DMS114 treated with DMSO at 0.1 percent for 48 hours (cell line): Measurements from ENCODE around the gene DUSP15.
"Not testable (repeated sequence)": the region's sequence is repeated elsewhere in the genome, so short reads cannot be mapped to it uniquely, and the experiment has no call there.

Experiments used
- DNase-seq: peaks from one replicate; lab custom pipeline; 2025; ENCODE audit not compliant: unreplicated experiment; lab: John Stamatoyannopoulos, UW

The DUSP15 gene

GRCh38 chr20:31823360-31824124 is 46.8 kb downstream of the DUSP15 start:
- no peak for DNase-seq

GRCh38 chr20:31822421-31823330 is 47.7 kb downstream of the DUSP15 start:
- DNase-seq = peak; percentile 34

GRCh38 chr20:31821427-31821826 is 48.9 kb downstream of the DUSP15 start:
- no peak for DNase-seq

DNA sequence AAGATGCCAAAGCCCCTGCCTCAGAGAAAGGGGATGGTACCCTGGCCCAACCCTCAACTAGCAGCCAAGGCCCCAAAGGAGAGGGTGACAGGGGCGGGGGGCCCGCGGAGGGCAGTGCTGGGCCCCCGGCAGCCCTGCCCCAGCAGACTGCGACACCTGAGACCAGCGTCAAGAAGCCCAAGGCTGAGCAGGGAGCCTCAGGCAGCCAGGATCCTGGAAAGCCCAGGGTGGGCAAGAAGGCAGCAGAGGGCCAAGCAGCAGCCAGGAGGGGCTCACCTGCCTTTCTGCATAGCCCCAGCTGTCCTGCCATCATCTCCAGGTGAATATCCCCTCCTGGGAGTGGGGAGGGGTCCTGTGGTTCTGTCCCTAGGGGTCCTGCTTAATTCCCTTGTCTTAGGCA is 50.1 kb downstream of the DUSP15 start:
- no peak for DNase-seq

DNA sequence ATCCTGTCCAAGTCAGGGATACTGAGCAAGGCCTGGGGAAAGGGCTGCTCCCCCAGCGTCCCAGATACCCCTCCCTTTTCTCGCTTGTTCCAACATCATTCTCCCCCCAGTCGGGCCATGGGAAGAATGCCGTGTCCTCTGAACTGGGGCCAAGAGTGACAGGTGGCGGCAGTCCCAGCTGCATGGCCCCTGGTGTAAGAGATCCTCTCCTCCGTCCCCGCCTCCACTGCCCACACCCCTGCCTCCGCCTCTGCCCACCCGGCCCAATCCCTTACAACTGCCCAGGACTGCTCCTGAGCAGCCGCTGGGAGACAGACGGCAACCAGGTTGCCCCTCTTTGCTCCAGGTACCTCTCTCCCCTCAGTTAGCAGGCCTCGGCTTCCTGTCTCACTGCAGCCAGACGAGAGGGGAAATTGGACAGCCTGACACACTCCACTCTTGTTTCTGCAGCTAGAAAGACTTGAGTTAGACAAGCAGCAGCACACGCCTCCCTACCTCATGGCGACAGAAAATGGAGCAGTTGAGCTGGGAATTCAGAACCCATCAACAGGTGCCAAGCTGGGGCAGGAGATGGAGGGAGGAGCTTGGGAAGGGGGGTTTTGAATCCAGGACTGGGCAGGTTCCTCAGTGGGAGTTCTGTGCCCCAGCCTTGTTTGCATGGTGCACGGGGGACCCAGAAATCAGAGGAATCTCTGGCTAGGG is 51.1 kb downstream of the DUSP15 start, which contains the start of gene MYLK2:
Gene MYLK2 (plus strand): TSS at position 274 of the 702 bp plus-strand sequence. CDS start 225 bp downstream, at position 499.
- DNase-seq = no peak

DNA sequence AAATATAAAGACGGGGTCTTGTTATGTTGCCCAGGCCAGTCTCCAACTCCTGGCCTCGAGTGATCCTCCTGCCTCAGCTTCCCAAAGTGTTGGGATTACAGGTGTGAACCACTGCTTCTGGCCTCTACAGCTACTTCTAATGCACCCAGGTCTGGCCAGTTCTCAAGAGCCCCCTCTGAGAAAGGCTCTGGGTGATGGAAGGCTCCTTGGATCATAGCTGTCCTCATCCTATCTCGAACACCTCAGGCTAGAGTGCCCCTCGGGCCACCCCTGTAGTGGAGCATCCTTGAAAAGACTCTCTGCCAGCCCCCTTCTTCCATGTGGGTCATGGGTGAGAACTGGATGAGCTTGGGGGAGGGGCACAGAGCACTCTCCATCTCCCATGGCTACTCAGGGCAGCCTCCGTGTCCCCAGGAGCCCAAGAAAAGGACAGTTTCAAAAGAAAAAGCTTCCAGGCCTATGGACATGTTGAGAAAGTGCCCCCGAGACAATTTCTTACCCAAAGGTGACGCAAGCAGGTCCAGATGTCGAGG is 51.9 kb downstream of the DUSP15 start:
- DNase-seq = no peak

DNA sequence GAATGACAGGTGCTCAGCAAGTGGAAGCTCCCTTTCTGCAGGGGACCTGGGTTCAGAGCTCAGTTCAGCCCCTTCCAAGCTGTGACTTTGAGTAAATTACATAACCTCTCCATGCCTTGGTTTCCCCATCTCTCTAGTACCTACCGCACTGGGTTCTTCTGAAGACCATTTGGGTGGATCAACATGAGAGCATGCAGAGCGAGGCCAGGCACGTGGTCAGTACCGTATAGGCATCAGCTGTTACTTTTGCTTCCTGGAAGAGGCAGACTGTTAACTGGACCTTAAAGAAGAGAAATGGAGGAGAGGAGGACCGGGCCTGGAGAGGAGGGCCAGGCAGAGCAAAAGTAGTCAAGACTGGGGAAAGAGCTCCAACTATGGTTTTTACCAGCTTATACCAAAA is 52.9 kb downstream of the DUSP15 start:
- DNase-seq = no peak

- DNase-seq = no peak
Measured at GRCh38 chr20:31816221-31816620, 54.1 kb downstream of the DUSP15 start.

DNA sequence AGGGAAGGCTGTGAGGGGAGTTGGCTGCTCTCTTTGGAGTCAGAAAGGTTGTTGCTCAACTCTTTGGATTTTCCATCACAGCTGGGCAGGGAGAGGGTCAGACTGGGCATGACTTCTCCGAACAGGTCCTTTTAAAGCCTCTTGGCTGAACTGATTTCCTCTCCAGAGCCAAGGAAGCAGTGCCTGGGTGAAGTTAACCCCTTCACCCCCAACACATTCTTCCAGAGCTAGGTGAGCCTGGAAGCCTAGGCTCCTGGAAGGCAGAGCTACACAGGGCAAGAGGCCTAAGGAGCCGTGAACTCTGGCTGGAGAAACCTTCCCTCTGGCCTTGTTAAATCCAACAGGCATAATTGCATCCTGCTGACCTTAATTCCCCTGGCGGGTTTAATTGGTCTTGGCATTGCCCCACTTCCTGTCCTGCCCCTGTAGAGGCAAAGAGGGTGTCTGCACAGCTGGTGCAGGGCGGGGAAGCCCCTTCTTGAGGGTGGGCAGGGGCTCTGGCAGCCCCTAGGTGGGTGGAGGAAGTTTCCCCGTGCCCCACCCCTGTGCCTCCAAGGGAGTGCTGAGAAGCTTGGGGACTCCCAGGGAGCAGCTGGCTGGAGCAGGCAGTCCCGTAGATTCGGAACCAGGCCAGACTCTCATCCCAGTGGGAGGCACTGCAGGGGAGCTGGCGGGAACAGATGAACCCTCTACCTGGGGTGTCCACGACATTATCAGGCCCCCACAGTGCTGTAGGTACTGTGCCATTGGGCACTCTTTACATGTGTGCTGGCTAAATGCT is 54.7 kb downstream of the DUSP15 start:
- DNase-seq = no peak

- DNase-seq = not testable (repeated sequence)
Measured at GRCh38 chr20:31814142-31814541, 56.2 kb downstream of the DUSP15 start.

DNA sequence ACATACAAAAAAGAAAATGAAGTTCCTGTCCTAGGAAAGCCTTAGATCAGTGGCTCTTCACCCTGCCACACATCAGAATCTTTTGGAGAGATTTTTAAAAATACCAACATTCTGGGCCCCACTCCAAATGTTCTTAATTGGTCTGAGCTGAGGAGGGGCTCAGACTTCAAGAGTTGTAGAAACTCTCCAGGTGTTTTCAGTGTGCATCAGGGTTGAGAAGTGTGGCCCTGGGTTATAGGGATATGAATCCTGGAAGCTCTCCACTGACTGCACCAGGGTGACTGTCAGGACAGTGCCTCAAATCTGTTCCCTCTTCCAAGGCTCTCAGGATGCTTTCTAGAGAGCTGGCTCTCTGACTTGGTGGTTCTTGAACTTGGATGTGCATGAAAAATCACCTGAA is 56.7 kb downstream of the DUSP15 start:
- no peak for DNase-seq

DNA sequence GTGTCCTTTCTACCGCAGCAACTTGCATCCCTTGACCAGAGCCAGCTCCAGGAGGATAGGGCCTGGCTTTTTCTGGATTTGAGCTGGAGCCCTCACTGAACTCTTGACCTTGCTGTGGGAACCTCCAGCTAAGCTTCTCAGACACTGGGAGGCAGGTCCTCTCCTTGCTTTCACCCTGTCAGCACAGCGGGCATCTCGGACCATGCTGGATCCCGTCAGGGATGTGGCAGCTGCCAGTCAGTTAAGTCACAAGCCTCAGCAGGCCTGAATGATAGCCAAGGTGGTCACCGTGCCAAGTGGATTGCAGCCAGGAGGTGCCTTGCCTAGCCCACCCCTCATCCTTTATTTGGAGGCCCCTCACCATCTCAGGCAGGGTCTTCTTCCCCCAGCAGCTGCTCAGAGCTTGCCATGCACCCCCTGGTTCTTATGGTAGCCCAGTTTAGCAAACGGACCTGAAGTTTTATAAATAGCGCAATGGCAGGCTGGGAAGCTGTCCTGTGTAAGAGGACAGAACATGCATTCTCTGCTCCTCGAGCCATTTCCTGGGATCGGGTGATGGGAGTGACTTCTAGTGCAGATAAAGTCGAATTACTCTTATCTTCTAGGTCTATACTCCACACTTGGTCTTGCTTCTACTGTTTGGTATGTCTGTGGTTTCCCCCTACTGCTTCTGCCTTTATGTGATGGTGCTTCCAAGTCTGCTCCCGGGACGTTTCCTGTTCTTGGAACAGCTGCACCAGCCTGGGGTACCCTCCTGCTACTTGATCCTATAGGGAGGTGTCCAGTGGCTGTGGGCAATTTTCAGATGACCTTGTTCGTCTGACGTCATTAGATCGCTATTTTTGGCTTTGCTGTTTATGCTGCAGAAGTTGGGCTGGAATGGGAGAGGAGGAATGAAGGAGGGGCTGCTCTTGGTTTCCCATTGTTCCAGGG is 58.3 kb downstream of the DUSP15 start:
- no peak for DNase-seq

- DNase-seq = no peak
Measured at GRCh38 chr20:31811198-31811597, 59.1 kb downstream of the DUSP15 start.
